K562 (cell line): Measurements from ENCODE around the gene EYA4. TPM values are rescaled to one million over a fixed set of nuclear protein-coding genes. Genes with fewer than 3 reads are reported as not detected.

Experiments used
- RBM22 ChIP-seq: fragments of 200-400 bp; formaldehyde crosslinking; IDR thresholded peaks from 2 replicates; pipeline ENCODE4 v1.6.1; 2018; ENCODE audit warnings: low read length, low read depth; ENCODE audit not compliant: poor library complexity, severe bottlenecking
- SUPT5H ChIP-seq: fragments of 450-650 bp; IDR thresholded peaks from 2 replicates; pipeline ENCODE4 v1.6.1; 2016
- polyA plus RNA-seq, 8 experiments: library from polyadenylated mRNA; depleted of rRNA in 4 of 8; stranded (reverse) in 5 of 8; unstranded in 3 of 8; fragments of >200 nt; fragmentation: Nextera tagmentation in 2 of 8; fragmentation: Illumina TruSeq in 1 of 8; extraction: Ambion mirVana in 2 of 8; extraction: Trizol in 1 of 8; gene quantifications; 2 replicates each; pipeline versions ENCODE4 v1.2.1 to v1.2.3, GENCODE V29; 2011 to 2014; ENCODE audit warnings: inconsistent platforms in 1 of 8, missing spikeins in 1 of 8
- total RNA-seq, 7 experiments: library from RNA; depleted of rRNA in 6 of 7; stranded (reverse); fragments of >200 nt in 6 of 7; fragmentation: Illumina TruSeq in 2 of 7; extraction: Trizol in 2 of 7; gene quantifications; 2 replicates each; pipeline versions ENCODE4 v1.2.1 to v1.2.3, GENCODE V29; 2011 to 2021; ENCODE audit warnings: low replicate concordance in 1 of 7
- TF ChIP-seq, protein P1 (sequence below): fragments of 250-450 bp; sonication (Bioruptor Pico); IDR thresholded peaks from 2 replicates; pipeline ENCODE4 v1.8.0; 2021; ENCODE audit warnings: borderline replicate concordance, mild to moderate bottlenecking, moderate library complexity; ENCODE audit not compliant: poor library complexity, severe bottlenecking
- TF ChIP-seq, protein P2 (sequence below): fragments of 450-650 bp; IDR thresholded peaks from 2 replicates; pipeline ENCODE4 v1.6.1; 2018; ENCODE audit not compliant: partially characterized antibody
- TF ChIP-seq, protein P3 (sequence below): fragments of 250-450 bp; sonication (Bioruptor Pico); IDR thresholded peaks from 2 replicates; pipeline ENCODE4 v1.4.0; 2020; ENCODE audit warnings: mild to moderate bottlenecking

The EYA4 gene
- total and polyA plus RNA-seq, 9 of the 15 experiments (the other 6 are each of a cell fraction or from before 2014, with no cell fraction given), result 0.03 to 0.04 TPM; not detected in 7

- TF ChIP-seq, protein P1, sequence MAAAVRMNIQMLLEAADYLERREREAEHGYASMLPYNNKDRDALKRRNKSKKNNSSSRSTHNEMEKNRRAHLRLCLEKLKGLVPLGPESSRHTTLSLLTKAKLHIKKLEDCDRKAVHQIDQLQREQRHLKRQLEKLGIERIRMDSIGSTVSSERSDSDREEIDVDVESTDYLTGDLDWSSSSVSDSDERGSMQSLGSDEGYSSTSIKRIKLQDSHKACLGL (CRISPR knock-in tag), result no peak
- no peak for TF ChIP-seq RBM22
- TF ChIP-seq, protein P2, sequence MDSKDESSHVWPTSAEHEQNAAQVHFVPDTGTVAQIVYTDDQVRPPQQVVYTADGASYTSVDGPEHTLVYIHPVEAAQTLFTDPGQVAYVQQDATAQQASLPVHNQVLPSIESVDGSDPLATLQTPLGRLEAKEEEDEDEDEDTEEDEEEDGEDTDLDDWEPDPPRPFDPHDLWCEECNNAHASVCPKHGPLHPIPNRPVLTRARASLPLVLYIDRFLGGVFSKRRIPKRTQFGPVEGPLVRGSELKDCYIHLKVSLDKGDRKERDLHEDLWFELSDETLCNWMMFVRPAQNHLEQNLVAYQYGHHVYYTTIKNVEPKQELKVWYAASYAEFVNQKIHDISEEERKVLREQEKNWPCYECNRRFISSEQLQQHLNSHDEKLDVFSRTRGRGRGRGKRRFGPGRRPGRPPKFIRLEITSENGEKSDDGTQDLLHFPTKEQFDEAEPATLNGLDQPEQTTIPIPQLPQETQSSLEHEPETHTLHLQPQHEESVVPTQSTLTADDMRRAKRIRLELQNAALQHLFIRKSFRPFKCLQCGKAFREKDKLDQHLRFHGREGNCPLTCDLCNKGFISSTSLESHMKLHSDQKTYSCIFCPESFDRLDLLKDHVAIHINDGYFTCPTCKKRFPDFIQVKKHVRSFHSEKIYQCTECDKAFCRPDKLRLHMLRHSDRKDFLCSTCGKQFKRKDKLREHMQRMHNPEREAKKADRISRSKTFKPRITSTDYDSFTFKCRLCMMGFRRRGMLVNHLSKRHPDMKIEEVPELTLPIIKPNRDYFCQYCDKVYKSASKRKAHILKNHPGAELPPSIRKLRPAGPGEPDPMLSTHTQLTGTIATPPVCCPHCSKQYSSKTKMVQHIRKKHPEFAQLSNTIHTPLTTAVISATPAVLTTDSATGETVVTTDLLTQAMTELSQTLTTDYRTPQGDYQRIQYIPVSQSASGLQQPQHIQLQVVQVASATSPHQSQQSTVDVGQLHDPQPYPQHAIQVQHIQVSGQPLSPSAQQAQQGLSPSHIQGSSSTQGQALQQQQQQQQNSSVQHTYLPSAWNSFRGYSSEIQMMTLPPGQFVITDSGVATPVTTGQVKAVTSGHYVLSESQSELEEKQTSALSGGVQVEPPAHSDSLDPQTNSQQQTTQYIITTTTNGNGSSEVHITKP, result no peak
- TF ChIP-seq SUPT5H, result no peak
- TF ChIP-seq, protein P3, sequence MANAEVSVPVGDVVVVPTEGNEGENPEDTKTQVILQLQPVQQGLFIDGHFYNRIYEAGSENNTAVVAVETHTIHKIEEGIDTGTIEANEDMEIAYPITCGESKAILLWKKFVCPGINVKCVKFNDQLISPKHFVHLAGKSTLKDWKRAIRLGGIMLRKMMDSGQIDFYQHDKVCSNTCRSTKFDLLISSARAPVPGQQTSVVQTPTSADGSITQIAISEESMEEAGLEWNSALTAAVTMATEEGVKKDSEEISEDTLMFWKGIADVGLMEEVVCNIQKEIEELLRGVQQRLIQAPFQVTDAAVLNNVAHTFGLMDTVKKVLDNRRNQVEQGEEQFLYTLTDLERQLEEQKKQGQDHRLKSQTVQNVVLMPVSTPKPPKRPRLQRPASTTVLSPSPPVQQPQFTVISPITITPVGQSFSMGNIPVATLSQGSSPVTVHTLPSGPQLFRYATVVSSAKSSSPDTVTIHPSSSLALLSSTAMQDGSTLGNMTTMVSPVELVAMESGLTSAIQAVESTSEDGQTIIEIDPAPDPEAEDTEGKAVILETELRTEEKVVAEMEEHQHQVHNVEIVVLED (CRISPR knock-in tag), result no peak
- TF ChIP-seq, all 486 proteins: peak for 0
Measured at GRCh38 chr6:133240511-133241085, 559 bp upstream of the EYA4 start (continued).
